PFSK-1 (cell line): ENCODE data around the gene NAP1L4.

Experiments
- POLR2AphosphoS5 ChIP-seq: IDR thresholded peaks from 2 replicates; pipeline ENCODE4 v1.6.1; 2012; ENCODE audit warnings: low read depth, mild to moderate bottlenecking, control low read depth, low read length, moderate library complexity
- REST ChIP-seq, 2 experiments: IDR thresholded peaks; 2 replicates each; pipeline versions ENCODE4 v1.6.1 to v1.8.0; 2011 to 2012; ENCODE audit warnings: low read depth in 2 of 2, low read length in 2 of 2, control low read depth in 1 of 2, inconsistent platforms in 1 of 2, mild to moderate bottlenecking in 1 of 2, moderate library complexity in 1 of 2; ENCODE audit not compliant: insufficient read depth in 1 of 2
- SIN3A ChIP-seq: IDR thresholded peaks from 2 replicates; pipeline ENCODE4 v1.6.1; 2012; ENCODE audit warnings: mild to moderate bottlenecking, low read length, moderate library complexity, borderline replicate concordance; ENCODE audit not compliant: insufficient read depth
- TAF1 ChIP-seq: IDR thresholded peaks from 2 replicates; pipeline ENCODE4 v1.6.1; 2012; ENCODE audit warnings: low read length, control low read depth, borderline replicate concordance; ENCODE audit not compliant: insufficient read depth

GRCh38 chr11:3008746-3009336 lies 16.7 kb upstream of the NAP1L4 start:
- TF ChIP-seq SIN3A (no peak), REST (IDR thresholded peaks at IDR 0.05; ENCODE audit: insufficient read depth in 1 of 2, low read depth in 2 of 2, low read length in 2 of 2) (no peak), TAF1 (no peak), POLR2AphosphoS5 (no peak)
